ENCODE results near the gene TSPAN3. TPM values are rescaled to one million over a fixed set of nuclear protein-coding genes. Genes with fewer than 3 reads are reported as not detected.
A peak's percentile ranks its signal among the peaks of the same experiment; 100 is the strongest.

TSPAN3 gene
- total RNA-seq = 10 to 100 TPM; 18.0 to 23.4 TPM

GRCh38 chr15:77070495-77071304, at the start of gene TSPAN3:
TSPAN3 (minus strand) TSS chr15:77071109; CDS start chr15:77070954, 155 bp downstream.
- peak within 1 kb of the TSS; percentile 77 for H3K4me3 Mint-ChIP-seq
- peaks cover 4% of the 10 kb centered on the region for H3K36me3 Mint-ChIP-seq
- H3K9me3 Mint-ChIP-seq = no peaks in the 10 kb centered on the region
- ATAC-seq (ENCODE audit: low read depth) (peak; percentile 98), DNase-seq (peak; percentile 92)
- H3K27me3 Mint-ChIP-seq = peaks cover 4% of the 10 kb centered on the region
- POLR2A ChIA-PET = no interaction called here
- peak within 1 kb of the TSS; percentile 34 for H3K27ac Mint-ChIP-seq
- H3K4me1 Mint-ChIP-seq = peaks cover 15% of the 10 kb centered on the region

GRCh38 chr15:77120576-77120975, 49.7 kb upstream of the TSPAN3 start:
- peaks cover 8% of the 10 kb centered on the region for H3K4me1 Mint-ChIP-seq
- no peak for ATAC-seq (ENCODE audit: low read depth)
- no peaks in the 10 kb centered on the region for H3K9me3 Mint-ChIP-seq
- H3K27me3 Mint-ChIP-seq = no peaks in the 10 kb centered on the region
- H3K36me3 Mint-ChIP-seq = peaks cover 3% of the 10 kb centered on the region
- H3K27ac Mint-ChIP-seq = no peak overlapping the region
- POLR2A ChIA-PET = no interaction called here
- DNase-seq = no peak
- H3K4me3 Mint-ChIP-seq = no peak overlapping the region

GRCh38 chr15:77119446-77119845, 48.5 kb upstream of the TSPAN3 start:
- ATAC-seq (ENCODE audit: low read depth) (no peak), DNase-seq (no peak)
- no peaks in the 10 kb centered on the region for H3K27me3 Mint-ChIP-seq
- H3K4me3 Mint-ChIP-seq = no peak overlapping the region
- POLR2A ChIA-PET = no interaction called here
- H3K9me3 Mint-ChIP-seq = no peaks in the 10 kb centered on the region
- H3K36me3 Mint-ChIP-seq = peaks cover 2% of the 10 kb centered on the region
- peaks cover 8% of the 10 kb centered on the region for H3K4me1 Mint-ChIP-seq
- H3K27ac Mint-ChIP-seq = no peak overlapping the region

DNA sequence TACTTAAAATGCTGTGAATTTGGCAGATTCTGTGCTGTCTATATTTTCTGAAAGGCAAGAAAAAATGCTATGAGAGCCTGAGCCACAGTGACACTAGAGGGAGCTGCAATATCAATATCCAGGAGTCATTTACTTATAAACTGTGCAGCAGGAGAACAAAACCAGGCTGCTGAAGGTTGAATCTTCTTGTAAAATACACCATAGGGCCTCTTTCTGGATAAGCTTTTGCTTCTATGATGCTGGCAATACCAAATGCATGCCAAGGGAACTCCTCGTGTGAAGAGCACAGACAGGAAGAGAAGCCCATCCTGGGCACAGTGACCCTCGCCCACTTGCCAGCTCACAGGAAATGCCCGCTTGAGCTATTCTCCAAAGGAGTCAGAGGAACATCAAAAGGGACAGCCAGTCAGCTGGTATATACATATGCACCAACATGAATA, 48.0 kb upstream of the TSPAN3 start:
- H3K27ac Mint-ChIP-seq = no peak overlapping the region
- ATAC-seq (ENCODE audit: low read depth) (peak; percentile 73), DNase-seq (no peak)
- POLR2A ChIA-PET = interaction anchor here (0.7 kb wide), 1 partner anchor 302 kb away, joined by 5 read pairs; no protein-coding TSS in a partner anchor
- no peak overlapping the region for H3K4me3 Mint-ChIP-seq
- no peaks in the 10 kb centered on the region for H3K9me3 Mint-ChIP-seq
- peaks cover 8% of the 10 kb centered on the region for H3K4me1 Mint-ChIP-seq
- H3K27me3 Mint-ChIP-seq = no peaks in the 10 kb centered on the region
- H3K36me3 Mint-ChIP-seq = no peaks in the 10 kb centered on the region

DNA sequence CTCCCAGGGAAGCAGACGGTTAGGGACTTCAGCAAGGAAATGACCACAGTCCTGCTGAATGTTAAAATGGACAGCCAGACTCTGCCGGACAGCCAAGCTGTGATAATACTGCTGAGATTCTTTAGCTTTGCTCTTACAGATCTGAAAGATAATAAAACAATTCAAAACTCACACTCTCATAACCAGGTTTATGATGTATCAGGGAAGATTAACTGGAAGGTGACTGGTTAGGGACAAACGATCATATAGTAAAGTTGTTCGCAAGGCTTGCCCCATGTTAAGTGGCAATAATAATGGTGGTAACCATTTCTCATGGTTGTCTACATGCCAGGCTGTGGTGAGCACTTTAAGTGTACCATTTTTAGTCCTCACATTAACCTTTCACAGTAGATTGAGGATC, 44.3 kb upstream of the TSPAN3 start:
- peaks cover 5% of the 10 kb centered on the region for H3K4me1 Mint-ChIP-seq
- H3K4me3 Mint-ChIP-seq = no peak overlapping the region
- ATAC-seq (ENCODE audit: low read depth) (no peak), DNase-seq (no peak)
- no peaks in the 10 kb centered on the region for H3K27me3 Mint-ChIP-seq
- no peaks in the 10 kb centered on the region for H3K36me3 Mint-ChIP-seq
- POLR2A ChIA-PET = no interaction called here
- no peak overlapping the region for H3K27ac Mint-ChIP-seq
- H3K9me3 Mint-ChIP-seq = no peaks in the 10 kb centered on the region

- ATAC-seq (ENCODE audit: low read depth) (no peak), DNase-seq (no peak)
- H3K27me3 Mint-ChIP-seq = no peaks in the 10 kb centered on the region
- no peaks in the 10 kb centered on the region for H3K9me3 Mint-ChIP-seq
- no peaks in the 10 kb centered on the region for H3K4me1 Mint-ChIP-seq
- H3K36me3 Mint-ChIP-seq = no peaks in the 10 kb centered on the region
- H3K27ac Mint-ChIP-seq = no peak overlapping the region
- no peak overlapping the region for H3K4me3 Mint-ChIP-seq
- POLR2A ChIA-PET = no interaction called here
Measured at GRCh38 chr15:77112838-77113504, 42.1 kb upstream of the TSPAN3 start.

DNA sequence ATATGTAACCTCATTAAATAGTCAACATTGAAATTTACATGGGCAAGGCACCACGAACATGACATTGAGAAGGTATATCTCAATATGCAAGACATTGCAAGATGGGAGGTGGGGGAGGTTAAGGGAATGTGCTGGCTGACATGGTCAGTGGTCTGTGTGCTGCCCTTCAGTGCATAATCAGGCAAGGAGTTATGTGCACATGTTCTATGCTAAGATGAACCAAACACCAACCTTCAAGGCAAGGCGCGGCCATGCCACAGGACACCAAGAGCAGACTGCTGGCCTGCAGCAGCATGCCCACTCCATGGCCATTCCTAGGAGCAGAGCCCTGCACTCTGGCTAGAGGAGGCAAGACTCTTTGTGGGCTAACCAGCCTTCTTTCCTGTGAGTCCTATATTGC, 40.9 kb upstream of the TSPAN3 start:
- H3K9me3 Mint-ChIP-seq = no peaks in the 10 kb centered on the region
- ATAC-seq (ENCODE audit: low read depth) (no peak), DNase-seq (no peak)
- H3K27me3 Mint-ChIP-seq = no peaks in the 10 kb centered on the region
- H3K27ac Mint-ChIP-seq = no peak overlapping the region
- no peaks in the 10 kb centered on the region for H3K36me3 Mint-ChIP-seq
- no peak overlapping the region for H3K4me3 Mint-ChIP-seq
- POLR2A ChIA-PET = no interaction called here
- H3K4me1 Mint-ChIP-seq = peaks cover 2% of the 10 kb centered on the region

DNA sequence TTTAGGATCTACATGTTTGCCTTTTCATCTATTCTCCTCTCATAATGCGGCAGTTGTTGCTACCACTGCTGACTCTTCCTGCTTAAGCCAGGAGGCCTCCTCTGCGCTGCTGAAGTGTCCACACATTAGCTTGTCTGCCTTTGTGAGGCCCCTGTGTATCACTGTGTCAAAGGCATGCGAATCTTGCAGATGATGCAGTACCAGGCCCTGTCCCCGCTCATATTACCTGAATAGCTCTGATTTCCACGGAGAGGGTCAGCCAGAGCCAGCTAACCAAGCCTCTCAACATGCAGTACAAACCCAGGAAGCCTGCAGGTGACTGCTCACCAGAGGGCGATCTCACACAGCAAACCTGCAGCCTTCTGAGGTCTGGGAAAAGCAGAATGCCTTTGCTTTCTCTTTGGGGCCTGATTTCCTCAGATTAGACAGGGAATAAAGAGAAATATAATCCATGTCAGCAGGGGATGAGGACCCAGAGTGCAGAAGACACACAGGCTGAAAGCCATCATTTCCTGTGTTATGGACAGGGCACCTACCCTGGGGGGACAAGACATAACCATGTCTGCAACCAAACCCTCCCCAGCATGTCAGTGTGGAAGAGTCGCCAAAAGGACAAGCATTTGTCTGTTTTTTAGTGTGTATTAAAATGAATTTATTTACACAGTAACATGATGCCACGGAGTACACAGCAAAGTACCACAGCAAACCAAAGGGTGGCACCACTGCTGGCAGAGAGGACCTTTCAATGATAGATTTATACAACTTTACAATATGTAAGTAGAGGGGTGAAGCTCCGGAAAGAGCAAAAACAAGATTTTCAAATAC, 36.8 kb upstream of the TSPAN3 start:
- Mint-ChIP-seq H3K9me3 (no peaks in the 10 kb centered on the region), H3K36me3 (no peaks in the 10 kb centered on the region), H3K4me1 (peaks cover 2% of the 10 kb centered on the region), H3K4me3 (no peak overlapping the region), H3K27me3 (no peaks in the 10 kb centered on the region), H3K27ac (no peak overlapping the region)
- DNase-seq (peak; percentile 54), ATAC-seq (ENCODE audit: low read depth) (no peak)
- POLR2A ChIA-PET = no interaction called here

GRCh38 chr15:77107068-77107467, 36.2 kb upstream of the TSPAN3 start:
- POLR2A ChIA-PET = no interaction called here
- Mint-ChIP-seq H3K4me1 (peaks cover 2% of the 10 kb centered on the region), H3K4me3 (no peak overlapping the region), H3K36me3 (no peaks in the 10 kb centered on the region), H3K27ac (no peak overlapping the region), H3K27me3 (no peaks in the 10 kb centered on the region), H3K9me3 (no peaks in the 10 kb centered on the region)
- DNase-seq (no peak), ATAC-seq (ENCODE audit: low read depth) (no peak)

DNA sequence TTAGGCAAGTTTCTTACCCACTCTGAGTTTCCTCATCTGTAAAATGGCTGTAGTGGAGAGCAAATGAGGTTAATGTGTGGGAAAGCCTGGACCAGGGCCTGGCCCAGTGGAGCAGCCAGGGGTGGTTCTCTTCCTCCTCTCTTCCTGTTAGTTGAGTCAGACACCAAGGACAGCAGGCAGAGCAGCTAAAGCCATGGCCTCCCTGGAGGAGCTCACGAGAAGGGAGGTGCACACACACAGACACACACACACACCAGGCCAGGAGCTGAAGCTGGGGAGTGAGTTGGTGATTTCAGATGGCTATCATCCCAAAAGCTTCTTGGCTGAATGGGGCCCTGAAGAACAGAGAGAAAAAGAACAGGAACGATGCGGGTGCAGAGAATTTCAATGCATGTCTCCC, 33.2 kb upstream of the TSPAN3 start:
- peaks cover 2% of the 10 kb centered on the region for H3K4me1 Mint-ChIP-seq
- DNase-seq = no peak
- no peak overlapping the region for H3K4me3 Mint-ChIP-seq
- POLR2A ChIA-PET = no interaction called here
- no peaks in the 10 kb centered on the region for H3K36me3 Mint-ChIP-seq
- no peak overlapping the region for H3K27ac Mint-ChIP-seq
- ATAC-seq (ENCODE audit: low read depth) = no peak
- no peaks in the 10 kb centered on the region for H3K9me3 Mint-ChIP-seq
- no peaks in the 10 kb centered on the region for H3K27me3 Mint-ChIP-seq

GRCh38 chr15:77099741-77100463, 29.0 kb upstream of the TSPAN3 start:
- no peak for ATAC-seq (ENCODE audit: low read depth)
- POLR2A ChIA-PET = no interaction called here
- Mint-ChIP-seq H3K36me3 (no peaks in the 10 kb centered on the region), H3K9me3 (no peaks in the 10 kb centered on the region), H3K4me3 (no peak overlapping the region), H3K27ac (no peak overlapping the region), H3K27me3 (no peaks in the 10 kb centered on the region), H3K4me1 (no peaks in the 10 kb centered on the region)
- DNase-seq = no peak

DNA sequence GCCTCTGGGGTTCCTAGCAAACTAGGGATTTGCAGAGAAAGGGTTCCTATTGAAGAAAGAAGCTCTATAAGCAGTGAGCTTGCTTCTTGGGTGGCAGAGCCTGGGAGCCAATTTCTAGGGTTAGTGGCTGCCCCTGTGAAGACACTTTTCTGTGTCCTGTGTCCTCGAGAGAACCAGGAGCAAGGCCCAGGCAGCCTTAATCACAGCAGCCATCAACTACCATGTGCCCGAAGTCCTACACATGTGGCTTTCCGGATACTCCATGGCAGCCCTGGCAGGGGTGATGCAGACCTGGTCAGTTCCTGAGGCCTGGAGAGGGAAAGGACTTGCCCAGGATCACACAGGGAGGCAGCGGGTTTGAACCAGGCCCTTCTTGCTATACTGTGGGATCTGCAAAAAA, 27.7 kb upstream of the TSPAN3 start:
- H3K9me3 Mint-ChIP-seq = no peaks in the 10 kb centered on the region
- no peak overlapping the region for H3K4me3 Mint-ChIP-seq
- H3K36me3 Mint-ChIP-seq = no peaks in the 10 kb centered on the region
- no peak overlapping the region for H3K27ac Mint-ChIP-seq
- DNase-seq (no peak), ATAC-seq (ENCODE audit: low read depth) (no peak)
- H3K27me3 Mint-ChIP-seq = no peaks in the 10 kb centered on the region
- H3K4me1 Mint-ChIP-seq = no peaks in the 10 kb centered on the region
- POLR2A ChIA-PET = no interaction called here

DNA sequence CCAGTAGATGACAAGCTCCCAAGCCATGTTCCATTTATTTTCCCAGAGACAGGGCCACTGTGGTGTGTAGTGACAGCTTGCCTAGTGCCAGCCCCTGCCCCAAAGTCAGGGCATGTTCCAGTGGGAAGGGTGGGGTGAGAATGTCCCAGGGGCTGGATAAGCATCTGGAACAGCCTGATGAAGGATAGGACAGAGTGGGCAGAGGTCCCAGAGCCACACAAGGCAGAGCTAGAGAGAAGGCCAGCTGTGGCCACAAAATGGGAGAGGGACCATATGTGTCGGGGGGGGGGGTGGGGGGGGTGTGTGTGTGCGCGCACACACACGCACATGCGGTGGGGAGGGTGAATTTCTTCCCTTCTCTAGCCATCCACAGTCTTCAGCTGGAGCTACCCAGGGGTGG, 27.0 kb upstream of the TSPAN3 start:
- DNase-seq = no peak
- Mint-ChIP-seq H3K9me3 (no peaks in the 10 kb centered on the region), H3K27ac (no peak overlapping the region), H3K36me3 (no peaks in the 10 kb centered on the region), H3K4me1 (peaks cover 1% of the 10 kb centered on the region), H3K27me3 (no peaks in the 10 kb centered on the region), H3K4me3 (no peak overlapping the region)
- POLR2A ChIA-PET = no interaction called here
- ATAC-seq (ENCODE audit: low read depth) = no peak

All from activated naive CD8-positive, alpha-beta T cell treated with anti-CD3 and anti-CD28 coated beads, Interleukin-2, amount 10 ng/mL, durations not matched to agents 7 days and 5 days (primary cell).